NCI-H446 (cell line): ENCODE data around the gene FOXP4.
A peak's percentile ranks its signal among the peaks of the same experiment; 100 is the strongest.

Source experiments
- DNase-seq, 2 experiments: peaks; one replicate each; lab custom pipeline; 2025; lab: John Stamatoyannopoulos, UW

The FOXP4 gene

DNA sequence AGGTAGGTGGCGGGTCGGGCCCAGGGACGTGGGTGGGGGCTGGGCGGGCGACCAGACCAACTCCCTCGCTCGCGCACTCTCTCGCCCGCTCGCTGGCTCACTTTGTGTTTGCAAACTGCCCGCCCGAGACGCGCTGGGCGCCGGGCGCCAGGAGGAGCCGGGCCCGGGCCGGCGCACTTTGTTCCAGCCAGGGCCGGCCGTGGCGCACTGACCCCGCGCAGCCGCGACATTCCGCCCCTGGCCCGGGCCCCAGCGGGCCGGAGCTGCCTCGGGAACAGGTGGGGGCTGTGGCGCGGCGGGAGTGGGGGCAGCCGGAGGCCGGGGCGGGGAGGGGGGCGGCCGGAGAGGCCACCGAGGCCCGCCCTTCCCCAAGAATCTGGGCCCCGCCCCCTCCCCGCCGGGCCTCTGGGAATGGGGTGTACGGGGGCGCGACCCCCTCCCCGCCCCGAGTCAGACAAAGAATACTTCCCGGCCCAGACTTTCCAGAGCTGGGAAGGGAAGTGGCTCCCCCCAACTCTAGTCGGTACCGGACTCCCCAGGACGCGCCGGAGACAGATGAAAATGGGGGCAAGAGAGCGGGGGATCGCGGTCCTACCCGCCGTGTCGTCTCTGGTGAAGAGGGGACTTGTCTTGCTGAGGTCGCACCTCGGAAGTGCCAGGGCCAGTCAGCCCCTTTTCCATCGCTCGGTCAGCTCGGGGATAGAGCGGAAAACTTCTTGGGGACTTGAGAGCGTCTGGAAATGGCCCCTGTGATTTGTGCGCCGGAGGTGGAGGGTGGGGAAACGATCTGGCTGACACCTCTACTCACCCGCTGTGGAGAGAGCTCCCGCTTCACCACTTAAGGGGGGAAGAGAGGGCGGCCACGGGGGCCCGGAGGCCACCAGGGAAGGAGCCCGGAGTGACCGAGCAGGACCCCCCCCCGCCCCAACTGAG is 951 bp downstream of the FOXP4 start:
- DNase-seq = peak in 1 of 2 experiments; percentile 23

GRCh38 chr6:41547799-41548097 is 1.6 kb downstream of the FOXP4 start:
- DNase-seq = no peak

- no peak for DNase-seq
These were observed 2.1 kb downstream of the FOXP4 start for GRCh38 chr6:41548098-41548840.

DNA sequence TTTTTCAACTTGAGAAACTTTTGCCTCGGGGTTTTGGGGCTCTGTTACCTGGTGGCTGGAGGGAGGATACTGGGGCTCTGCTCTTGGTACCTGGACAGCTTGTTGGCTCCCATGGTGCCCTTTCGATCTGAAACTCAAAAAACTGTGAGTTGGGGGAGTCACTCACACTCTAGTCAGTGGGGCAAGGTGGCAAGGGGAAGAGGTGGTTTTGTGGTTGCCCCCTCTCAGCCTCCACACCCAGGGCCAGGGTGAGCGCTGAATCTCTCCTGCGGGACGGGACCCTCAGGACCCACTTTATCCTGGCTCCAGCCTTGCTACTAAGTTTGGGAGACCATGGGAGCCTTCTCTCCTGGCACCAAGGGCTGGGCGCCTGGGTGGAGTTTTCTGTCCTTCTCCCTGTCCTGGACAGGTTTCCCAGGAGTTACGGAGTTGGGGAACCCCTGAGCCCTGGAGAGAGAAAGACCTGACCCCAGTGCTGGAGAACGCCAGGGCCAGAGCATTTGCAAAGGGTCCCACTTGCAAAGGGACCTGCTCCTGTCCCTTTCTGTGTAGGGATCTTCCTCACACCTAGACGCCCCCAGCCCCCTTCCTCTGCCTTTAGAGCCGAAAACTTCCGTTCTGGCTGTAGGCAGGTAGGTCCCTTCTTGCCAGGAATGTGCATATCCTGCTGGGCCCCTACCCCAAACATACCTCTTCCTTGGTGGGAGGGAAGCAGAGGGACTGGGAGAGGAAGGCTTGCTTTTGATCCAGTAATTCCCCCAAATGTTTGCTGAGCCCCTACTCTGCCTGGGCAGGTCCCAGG is 2.9 kb downstream of the FOXP4 start:
- no peak for DNase-seq

GRCh38 chr6:41549673-41550072 is 3.5 kb downstream of the FOXP4 start:
- no peak for DNase-seq

DNA sequence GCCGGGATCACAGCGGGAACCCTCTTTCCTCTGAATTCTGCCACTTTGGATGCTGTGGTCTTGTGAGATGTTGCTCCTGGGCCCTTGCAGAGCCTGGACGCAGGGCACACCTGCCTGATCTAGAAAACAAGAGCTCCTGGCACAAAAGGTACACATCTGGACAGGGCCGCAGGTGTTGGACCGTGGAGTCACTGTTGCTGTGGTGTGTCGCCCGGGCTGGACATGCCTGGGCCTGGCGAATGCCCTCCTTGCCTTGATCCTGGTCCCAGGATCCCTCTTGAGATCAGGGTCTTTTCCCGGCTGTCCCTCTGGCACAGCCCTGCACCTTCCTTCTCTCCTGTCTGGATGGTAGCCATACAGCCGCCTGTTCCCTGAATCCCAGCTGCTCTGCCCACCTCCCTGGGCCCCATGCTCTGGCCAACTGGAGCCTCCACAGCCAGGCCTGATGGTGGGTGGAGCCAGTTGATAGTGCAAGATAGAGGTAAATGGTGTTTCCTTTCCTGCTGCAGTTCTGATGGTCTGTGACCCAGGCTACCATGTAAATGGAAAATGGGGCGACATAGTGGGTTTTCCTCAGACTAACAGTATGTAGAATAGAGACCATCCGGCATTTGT is 5.0 kb downstream of the FOXP4 start:
- no peak for DNase-seq

DNA sequence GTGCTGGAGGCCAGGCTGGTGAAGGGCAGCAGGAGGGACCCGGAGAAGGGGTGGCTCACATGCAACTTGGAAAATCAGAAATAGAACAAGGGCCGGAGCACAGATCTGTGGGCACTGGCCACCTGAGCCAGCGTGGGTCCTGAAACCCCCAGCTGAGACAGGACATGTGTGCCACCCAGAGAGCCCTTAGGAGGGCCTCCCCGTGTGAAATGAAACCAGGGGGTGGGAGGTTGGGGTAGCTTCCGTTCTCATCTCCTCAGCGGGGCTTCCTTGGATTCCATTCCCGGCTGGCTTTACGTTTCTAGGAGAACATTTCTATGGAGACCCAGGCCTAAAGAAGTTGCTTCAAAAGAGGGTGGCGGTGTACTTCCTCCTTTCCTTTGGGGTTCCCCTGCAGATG is 5.7 kb downstream of the FOXP4 start:
- no peak for DNase-seq

DNA sequence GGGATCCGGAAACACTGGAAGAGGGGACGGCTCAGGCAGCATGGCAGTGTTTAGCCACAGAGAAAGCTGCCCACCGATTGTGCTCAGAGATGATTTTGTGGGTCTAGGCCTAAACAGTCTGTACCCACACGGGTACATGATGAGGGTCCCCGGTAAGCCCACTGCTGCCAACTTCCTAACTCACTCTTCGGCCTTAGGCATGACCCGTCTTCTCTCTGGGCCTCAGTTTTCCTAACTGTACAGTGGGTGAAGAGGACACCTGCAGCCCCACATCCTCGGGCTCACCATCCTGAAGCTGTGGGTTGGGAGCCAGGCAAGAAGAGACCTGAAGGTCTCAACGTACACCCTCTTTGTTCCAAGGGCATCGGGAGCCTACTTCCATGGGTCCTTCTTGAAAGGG is 6.5 kb downstream of the FOXP4 start:
- DNase-seq = no peak

GRCh38 chr6:41553405-41553999 is 7.3 kb downstream of the FOXP4 start:
- no peak for DNase-seq

DNA sequence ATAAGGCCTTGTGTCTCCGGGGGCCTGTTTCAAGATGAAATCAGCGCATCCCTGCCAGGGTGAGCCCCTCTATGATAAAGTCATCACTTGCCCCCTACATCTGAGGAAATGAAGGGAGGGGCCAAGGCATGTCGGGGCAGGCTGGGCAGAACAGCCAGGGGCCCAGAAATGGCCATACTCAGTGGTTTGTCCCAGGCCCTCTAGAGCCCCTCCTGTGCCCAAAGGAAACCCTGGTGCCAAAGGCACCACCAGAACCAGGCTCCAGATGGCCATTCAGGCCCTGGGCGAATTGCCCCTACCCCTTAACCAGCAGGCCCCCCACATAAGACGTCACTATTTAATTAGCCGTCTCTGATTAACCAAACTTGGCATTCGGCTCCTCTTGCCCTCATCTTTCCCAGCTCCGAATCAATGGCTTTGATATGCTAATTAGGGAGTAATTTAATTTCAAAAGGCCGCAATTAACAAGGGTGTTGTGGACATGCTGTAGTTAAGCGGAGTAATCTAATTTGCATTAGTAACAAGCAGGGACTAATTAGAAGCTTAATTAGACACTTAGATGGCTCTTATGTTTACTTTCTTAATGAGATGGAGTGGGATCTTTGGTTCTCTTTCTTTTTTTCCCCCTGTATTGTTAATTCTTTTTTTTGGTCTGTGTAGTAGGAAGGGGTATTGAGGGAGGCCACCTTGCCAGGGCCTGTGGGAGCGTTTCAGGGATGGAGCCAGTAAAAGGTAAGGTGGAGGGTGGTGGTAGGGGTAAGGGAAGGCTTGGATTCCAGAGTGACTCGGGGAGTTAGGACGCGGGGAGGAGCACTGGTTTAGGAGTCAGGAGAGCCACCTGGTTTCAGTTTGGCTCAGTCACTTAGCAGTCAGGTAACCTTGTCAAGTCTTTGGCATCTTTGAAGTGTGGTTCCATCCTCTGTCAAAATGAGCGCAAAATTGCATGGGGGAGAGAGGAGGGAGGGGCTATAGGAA is 9.4 kb downstream of the FOXP4 start:
- no peak for DNase-seq

DNA sequence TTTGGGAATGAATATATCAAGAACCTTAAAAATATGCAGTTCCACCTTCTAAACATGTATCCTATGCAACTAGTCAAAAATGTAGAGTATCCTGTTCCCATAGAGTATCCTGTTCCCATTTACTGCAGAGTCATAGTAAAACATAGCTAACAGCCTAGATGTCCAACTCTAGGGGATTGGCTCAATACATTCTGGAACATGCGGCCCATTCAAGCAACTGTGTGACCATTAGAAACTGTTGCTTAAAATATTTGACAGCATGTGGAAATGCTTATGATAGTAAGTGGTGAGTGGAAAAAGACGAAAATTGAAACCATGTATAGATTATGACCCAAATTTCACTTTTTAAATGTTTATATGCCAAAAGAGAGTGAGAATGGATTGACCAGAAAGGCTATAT is 11.2 kb downstream of the FOXP4 start:
- DNase-seq = no peak

DNA sequence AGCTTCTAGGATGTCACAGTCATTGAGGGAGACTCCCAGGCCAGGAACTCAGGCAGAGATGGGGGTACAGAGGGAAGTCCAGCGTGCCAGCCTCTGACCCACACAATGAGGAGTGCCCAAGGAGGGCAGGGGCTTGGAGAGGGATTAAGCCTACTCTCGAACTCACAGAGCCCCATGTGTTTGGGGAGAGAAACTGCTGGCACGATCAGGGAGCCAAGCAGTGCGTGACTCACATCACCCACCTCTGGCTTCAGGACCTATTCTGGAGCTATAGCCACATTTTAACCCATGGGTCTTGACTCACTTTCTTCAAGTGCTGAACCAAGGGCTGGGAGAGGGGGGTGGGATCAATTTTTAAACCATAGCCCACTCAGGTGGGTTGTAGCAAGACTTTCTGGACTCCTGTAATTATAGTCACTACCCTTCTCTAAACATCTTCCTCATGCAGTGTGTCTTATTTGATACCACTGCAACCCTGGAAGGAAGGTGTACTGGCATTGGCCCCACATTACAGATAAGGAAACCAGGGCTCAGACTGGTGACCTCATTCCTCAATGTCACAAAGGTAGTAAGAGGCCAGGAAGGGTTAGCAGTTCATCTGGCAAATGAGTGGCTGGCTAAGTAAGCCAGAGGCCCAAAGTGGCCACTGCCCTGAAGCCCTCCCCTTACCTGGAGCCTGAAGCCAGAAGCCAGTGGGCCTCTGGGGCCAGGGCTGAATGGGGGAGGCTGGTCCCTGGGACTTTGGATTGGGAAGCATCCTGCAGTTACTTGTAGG is 12.0 kb downstream of the FOXP4 start:
- no peak for DNase-seq

- no peak for DNase-seq
These were observed 13.7 kb downstream of the FOXP4 start for GRCh38 chr6:41559655-41560427.

GRCh38 chr6:41560431-41561192 is 14.4 kb downstream of the FOXP4 start:
- DNase-seq = no peak

DNA sequence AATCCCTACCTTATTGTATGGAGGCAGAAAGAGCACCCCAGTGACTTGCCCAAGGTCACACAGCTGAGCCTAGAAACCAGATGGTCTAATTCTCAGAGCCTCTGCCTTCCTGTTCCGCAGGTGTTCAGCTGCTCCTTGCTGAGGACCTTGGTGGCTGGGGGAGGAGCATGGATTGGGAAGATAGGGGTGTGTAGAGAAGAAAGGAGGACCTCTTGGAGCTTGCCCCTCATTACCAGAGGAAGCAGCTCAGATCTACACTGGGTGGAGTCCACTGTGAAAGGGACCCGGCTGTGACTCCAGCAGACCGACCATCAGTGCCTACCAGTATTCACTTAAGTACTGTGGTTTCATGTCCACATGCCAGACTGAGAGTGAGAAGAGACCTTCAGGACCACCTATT is 15.2 kb downstream of the FOXP4 start:
- no peak for DNase-seq

GRCh38 chr6:41561931-41562911 is 16.0 kb downstream of the FOXP4 start:
- no peak for DNase-seq
